SK-N-SH (cell line): Measurements from ENCODE around the gene GMPPA. TPM values are rescaled to one million over a fixed set of nuclear protein-coding genes. Genes with fewer than 3 reads are reported as not detected.

ENCODE experiments used
- CTCF ChIA-PET: fragments of 300-600, 350-600 bp; formaldehyde crosslinking; extraction: SDS; loops from one replicate; lab custom pipeline; 2021; lab: Yijun Ruan, JAX
- POLR2A ChIA-PET: fragments of 350-600 bp; sonication (Branson Sonifier 250); formaldehyde crosslinking; extraction: SDS; loops from one replicate; lab custom pipeline; 2020; ENCODE audit warnings: antibody characterized with exemption, inconsistent platforms; lab: Yijun Ruan, JAX
- DNase-seq: peaks from one replicate; pipeline ENCODE4 v3.0.0; 2012
- H2AFZ ChIP-seq: fragments of 200-600 bp; sonication (generic); 2 replicates; pipeline ENCODE4 v1.8.1; 2016; ENCODE audit warnings: antibody characterized with exemption, mild to moderate bottlenecking, low read depth
- H3F3A ChIP-seq: fragments of 200-600 bp; sonication (generic); replicated peaks from 2 replicates; pipeline ENCODE3; 2016; ENCODE audit warnings: antibody characterized with exemption, mild to moderate bottlenecking; ENCODE audit not compliant: insufficient read depth
- H3K27ac ChIP-seq, 2 experiments: fragments of 200-500 bp in 1 of 2; fragments of 200-600 bp in 1 of 2; sonication (Bioruptor generic) in 1 of 2; sonication (generic), shearing (Covaris generic) in 1 of 2; 2 replicates each; pipeline versions ENCODE4 v1.5.1 to v1.6.1; 2014 to 2016; ENCODE audit warnings: low read depth in 2 of 2, inconsistent platforms in 1 of 2, low read length in 1 of 2, mild to moderate bottlenecking in 1 of 2, mixed read lengths in 1 of 2
- H3K27me3 ChIP-seq: fragments of 200-600 bp; sonication (generic), shearing (Covaris generic); 2 replicates; pipeline ENCODE4 v1.6.1; 2016; ENCODE audit warnings: mixed run types; ENCODE audit not compliant: insufficient read depth
- H3K36me3 ChIP-seq, 2 experiments: fragments of 200-500 bp in 1 of 2; fragments of 200-600 bp in 1 of 2; sonication (Bioruptor generic) in 1 of 2; sonication (generic) in 1 of 2; replicated peaks in 1 of 2; 2 replicates each; pipeline versions ENCODE3 to v1.5.1; 2014 to 2016; ENCODE audit warnings: low read length in 1 of 2, mild to moderate bottlenecking in 1 of 2; ENCODE audit not compliant: insufficient read depth in 2 of 2, control insufficient read depth in 1 of 2
- H3K4me1 ChIP-seq, 2 experiments: fragments of 200-500 bp in 1 of 2; fragments of 200-600 bp in 1 of 2; sonication (Bioruptor generic) in 1 of 2; sonication (generic), shearing (Covaris generic) in 1 of 2; 2 replicates each; pipeline versions ENCODE4 v1.5.1 to v1.6.1; 2014 to 2016; ENCODE audit warnings: low read depth in 1 of 2, low read length in 1 of 2, mixed run types in 1 of 2; ENCODE audit not compliant: insufficient read depth in 2 of 2, control insufficient read depth in 1 of 2
- H3K4me2 ChIP-seq: fragments of 200-600 bp; sonication (generic), shearing (Covaris generic); 2 replicates; pipeline ENCODE4 v1.6.1; 2017; ENCODE audit warnings: mixed run types
- H3K4me3 ChIP-seq, 2 experiments: fragments of 200-500 bp in 1 of 2; fragments of 200-600 bp in 1 of 2; sonication (Bioruptor generic) in 1 of 2; sonication (generic), shearing (Covaris generic) in 1 of 2; 2 replicates each; pipeline versions ENCODE4 v1.5.1 to v1.8.1; 2014 to 2016; ENCODE audit warnings: low read depth in 2 of 2, inconsistent platforms in 1 of 2, low read length in 1 of 2, mild to moderate bottlenecking in 1 of 2, mixed read lengths in 1 of 2, moderate library complexity in 1 of 2
- H3K79me2 ChIP-seq: fragments of 200-600 bp; sonication (generic); 2 replicates; pipeline ENCODE4 v1.8.1; 2017; ENCODE audit warnings: mild to moderate bottlenecking; ENCODE audit not compliant: insufficient read depth
- H3K9ac ChIP-seq: fragments of 200-600 bp; sonication (generic); 2 replicates; pipeline ENCODE4 v1.6.1; 2017; ENCODE audit warnings: mixed run types
- H3K9me2 ChIP-seq: fragments of 200-600 bp; sonication (generic); 2 replicates; pipeline ENCODE4 v1.6.1; 2017; ENCODE audit warnings: mixed run types
- H3K9me3 ChIP-seq: fragments of 200-600 bp; sonication (generic); 2 replicates; pipeline ENCODE4 v1.6.1; 2017; ENCODE audit warnings: mixed run types, mild to moderate bottlenecking, moderate library complexity
- H4K20me1 ChIP-seq: fragments of 200-600 bp; sonication (generic); 2 replicates; pipeline ENCODE4 v1.6.1; 2017; ENCODE audit warnings: mild to moderate bottlenecking, mixed run types; ENCODE audit not compliant: insufficient read depth
- CTCF ChIP-seq: fragments of 200-600 bp; sonication (generic); IDR thresholded peaks from 2 replicates; pipeline ENCODE4 v1.6.1; 2017; ENCODE audit warnings: antibody characterized with exemption, mild to moderate bottlenecking, moderate library complexity
- ELF1 ChIP-seq: IDR thresholded peaks from 2 replicates; pipeline ENCODE4 v1.4.0; 2012
- EP300 ChIP-seq, 2 experiments: IDR thresholded peaks; 2 replicates each; pipeline versions ENCODE4 v1.4.0 to v1.6.1; 2012; ENCODE audit warnings: borderline replicate concordance in 1 of 2, low read depth in 1 of 2, low read length in 1 of 2
- EZH2phosphoT487 ChIP-seq: fragments of 200-600 bp; sonication (generic); IDR thresholded peaks from 2 replicates; pipeline ENCODE4 v1.6.1; 2017; ENCODE audit warnings: low read depth, mixed run types, mild to moderate bottlenecking, antibody characterized with exemption, moderate library complexity, borderline replicate concordance
- FOXJ3 ChIP-seq: sonication (generic); formaldehyde crosslinking; IDR thresholded peaks from 2 replicates; pipeline ENCODE4 v1.5.1; 2020; ENCODE audit warnings: mild to moderate bottlenecking, missing genetic modification reagents
- FOXM1 ChIP-seq: IDR thresholded peaks from 2 replicates; pipeline ENCODE4 v1.4.0; 2012; ENCODE audit warnings: low read depth, mild to moderate bottlenecking
- GABPA ChIP-seq: IDR thresholded peaks from 2 replicates; pipeline ENCODE4 v1.4.0; 2012; ENCODE audit warnings: low read depth, mild to moderate bottlenecking
- GATA2 ChIP-seq: sonication (generic); formaldehyde crosslinking; IDR thresholded peaks from 2 replicates; pipeline ENCODE4 v1.5.0; 2020; ENCODE audit warnings: mild to moderate bottlenecking, missing genetic modification reagents
- MXI1 ChIP-seq: IDR thresholded peaks from 2 replicates; pipeline ENCODE4 v1.6.1; 2012; ENCODE audit warnings: mild to moderate bottlenecking, low read depth, low read length, improper control_type of control experiment
- NFIC ChIP-seq: IDR thresholded peaks from 2 replicates; pipeline ENCODE4 v1.4.0; 2012; ENCODE audit warnings: borderline replicate concordance
- POLR2AphosphoS5 ChIP-seq: IDR thresholded peaks from 2 replicates; pipeline ENCODE4 v1.6.1; 2012; ENCODE audit warnings: low read depth, low read length
- RAD21 ChIP-seq: IDR thresholded peaks from 2 replicates; pipeline ENCODE4 v1.6.1; 2012; ENCODE audit warnings: mild to moderate bottlenecking, low read length
- SMC3 ChIP-seq: IDR thresholded peaks from 2 replicates; pipeline ENCODE4 v1.6.1; 2012; ENCODE audit warnings: low read depth, low read length, improper control_type of control experiment
- USF1 ChIP-seq: IDR thresholded peaks from 2 replicates; pipeline ENCODE4 v1.4.0; 2012; ENCODE audit warnings: low read depth, borderline replicate concordance
- USF2 ChIP-seq: fragments of 150-350 bp; IDR thresholded peaks from 2 replicates; pipeline ENCODE4 v1.6.1; 2017; ENCODE audit warnings: antibody characterized with exemption, low read length, low read depth, borderline replicate concordance
- YY1 ChIP-seq: IDR thresholded peaks from 2 replicates; pipeline ENCODE4 v1.4.0; 2012; ENCODE audit warnings: low read depth, mild to moderate bottlenecking
- WGBS: methylation state at CpG from one replicate; pipeline ENCODE4 v1.1.6; 2017; ENCODE audit warnings: low lambda C conversion rate; 5-methylcytosine and 5-hydroxymethylcytosine counted together
- polyA plus RNA-seq, 3 experiments: library from polyadenylated mRNA; depleted of rRNA; stranded (reverse); fragments of >200 nt; gene quantifications; 2 replicates each; pipeline ENCODE4 v1.2.3, GENCODE V29; 2012

GMPPA gene
- polyA plus RNA-seq, 1 of the 3 experiments (the other 2 are of a cell fraction) = 61.3 TPM

GRCh38 chr2:219526320-219527075 is 27.8 kb downstream of the GMPPA start:
- Histone ChIP-seq H3K4me2 (no peak overlapping the region), H3K27ac (peak overlapping the region in 1 of 2 experiments; percentile 98; a peak in 2 of 4 replicates), H4K20me1 (no peaks in the 10 kb centered on the region), H3K4me3 (no peak overlapping the region; a peak in 1 of 4 replicates), H3K36me3 (no peaks in the 10 kb centered on the region), H3K27me3 (no peaks in the 10 kb centered on the region; the same call in 1 of the 2 replicates), H2AFZ (no peak overlapping the region), H3K9me2 (no peaks in the 10 kb centered on the region), H3K9me3 (no peaks in the 10 kb centered on the region), H3K9ac (no peak overlapping the region), H3F3A (no peaks in the 10 kb centered on the region), H3K4me1 (peaks cover 4 to 59% of the 10 kb centered on the region in 2 experiments; a peak in 2 of 4 replicates), H3K79me2 (no peaks in the 10 kb centered on the region)
- POLR2A ChIA-PET = interaction anchor here (0.6 to 8.0 kb wide), 14 partner anchors 12 to 138 kb away, joined by 3 to 210 read pairs (median 5); partner anchors contain the start of genes ASIC4, CHPF, DNPEP and GMPPA
- TF ChIP-seq USF2 (no peak), RAD21 (no peak), YY1 (no peak), EP300 (IDR thresholded peaks at IDR 0.05; ENCODE audit: borderline replicate concordance in 1 of 2, low read depth in 1 of 2, low read length in 1 of 2) (no peak; a peak in 1 of 4 replicates), POLR2AphosphoS5 (no peak), GATA2 (CRISPR knock-in tag) (peak; percentile 60)
- DNase-seq = no peak
- CTCF ChIA-PET = interaction anchor here (1.1 to 62.1 kb wide), 8 partner anchors 14 to 136 kb away, joined by 3 to 2824 read pairs (median 103); partner anchors contain the start of genes ASIC4, CHPF, DNPEP and GMPPA
- WGBS = 67% methylated on average over 10 of the region's 11 CpGs

GRCh38 chr2:219527076-219527394 is 28.3 kb downstream of the GMPPA start:
- DNase-seq = peak; percentile 81
- Histone ChIP-seq H4K20me1 (no peaks in the 10 kb centered on the region), H3K4me2 (no peak overlapping the region), H3K9me3 (no peaks in the 10 kb centered on the region), H3F3A (no peaks in the 10 kb centered on the region), H3K9ac (no peak overlapping the region), H2AFZ (no peak overlapping the region), H3K9me2 (no peaks in the 10 kb centered on the region), H3K4me3 (no peak overlapping the region; a peak in 1 of 4 replicates), H3K36me3 (no peaks in the 10 kb centered on the region), H3K27me3 (no peaks in the 10 kb centered on the region; the same call in 1 of the 2 replicates), H3K4me1 (peaks cover 0 to 53% of the 10 kb centered on the region in 2 experiments; a peak in 2 of 4 replicates), H3K27ac (peak overlapping the region in 1 of 2 experiments; percentile 98; a peak in 2 of 4 replicates), H3K79me2 (no peaks in the 10 kb centered on the region)
- ChIA-PET CTCF (interaction anchor here (1.1 to 62.1 kb wide), 10 partner anchors 14 to 137 kb away, joined by 3 to 2824 read pairs (median 44); partner anchors contain the start of genes ASIC4, CHPF, DNPEP and GMPPA), POLR2A (interaction anchor here (0.6 to 8.0 kb wide), 10 partner anchors 12 to 139 kb away, joined by 3 to 210 read pairs (median 7); partner anchors contain the start of genes ASIC4, DNPEP, GMPPA and INHA)
- TF ChIP-seq MXI1 (no peak), SMC3 (no peak), CTCF (no peak), ELF1 (no peak), NFIC (no peak), YY1 (no peak), FOXM1 (no peak), FOXJ3 (no peak), EZH2phosphoT487 (no peak), RAD21 (no peak; the same call in 1 of the 2 replicates), GABPA (no peak), EP300 (IDR thresholded peaks at IDR 0.05; ENCODE audit: borderline replicate concordance in 1 of 2, low read depth in 1 of 2, low read length in 1 of 2) (no peak), GATA2 (CRISPR knock-in tag) (no peak), USF1 (no peak)
- 28% methylated on average over 4 of the region's 6 CpGs for WGBS
